ENCODE results near the gene HS3ST3A1. TPM values are rescaled to one million over a fixed set of nuclear protein-coding genes. Genes with fewer than 3 reads are reported as not detected.

HS3ST3A1 gene
- total and polyA plus RNA-seq, 2 experiments from 2014 or later, result 5.4 to 24.1 TPM

DNA sequence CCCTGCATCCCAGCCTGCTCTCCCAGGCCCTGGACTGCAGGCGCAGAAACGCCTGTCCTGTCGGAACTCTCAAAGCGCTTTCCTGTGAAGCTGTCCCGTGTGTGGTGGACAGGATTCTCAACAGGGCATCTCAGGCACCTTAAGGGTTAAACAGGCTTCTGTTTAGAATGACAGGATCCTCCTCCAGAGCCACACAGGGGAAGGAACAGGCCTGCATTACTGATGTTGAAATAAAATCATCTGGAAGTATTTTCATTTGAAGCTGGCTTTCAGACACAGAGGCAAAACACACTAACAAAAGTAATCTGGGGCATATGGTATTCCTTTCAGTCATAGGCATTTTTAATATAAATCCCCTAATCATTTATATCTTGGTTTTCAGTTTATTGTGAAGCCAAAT is 7.4 kb downstream of the HS3ST3A1 start:
- no peak overlapping the region for H3K27ac ChIP-seq (ENCODE audit: low read depth)
- ATAC-seq (peak; percentile 39; the same call in 2 of the 3 replicates), DNase-seq (ENCODE audit: low spot score) (peak; percentile 20)
- peaks cover 51% of the 10 kb centered on the region for H3K79me2 ChIP-seq (replicated peaks; ENCODE audit: insufficient read depth)
- no peaks in the 10 kb centered on the region for H3K9me3 Mint-ChIP-seq
- no peak overlapping the region for H2AFZ ChIP-seq
- H3K36me3 ChIP-seq (ENCODE audit: insufficient read depth), result no peaks in the 10 kb centered on the region
- no peaks in the 10 kb centered on the region for H3F3A ChIP-seq (replicated peaks; ENCODE audit: low read depth)
- H3K27me3 ChIP-seq (ENCODE audit: insufficient read depth), result peaks cover 5% of the 10 kb centered on the region
- H3K4me3 Mint-ChIP-seq, result no peak overlapping the region
- no peak overlapping the region for H3K4me2 ChIP-seq
- peaks cover 3% of the 10 kb centered on the region for H3K27me3 Mint-ChIP-seq (ENCODE audit: insufficient read depth, low read depth, poor library complexity)
- peaks cover 18% of the 10 kb centered on the region; the same call in 1 of the 2 replicates for H3K4me1 ChIP-seq (ENCODE audit: insufficient read depth)
- no peaks in the 10 kb centered on the region for H4K20me1 ChIP-seq (replicated peaks; ENCODE audit: insufficient read depth)
- TF ChIP-seq CREB1 (CRISPR knock-in tag; IDR thresholded peaks at IDR 0.05; ENCODE audit: low read depth), result no peak
- TF ChIP-seq, protein P1, sequence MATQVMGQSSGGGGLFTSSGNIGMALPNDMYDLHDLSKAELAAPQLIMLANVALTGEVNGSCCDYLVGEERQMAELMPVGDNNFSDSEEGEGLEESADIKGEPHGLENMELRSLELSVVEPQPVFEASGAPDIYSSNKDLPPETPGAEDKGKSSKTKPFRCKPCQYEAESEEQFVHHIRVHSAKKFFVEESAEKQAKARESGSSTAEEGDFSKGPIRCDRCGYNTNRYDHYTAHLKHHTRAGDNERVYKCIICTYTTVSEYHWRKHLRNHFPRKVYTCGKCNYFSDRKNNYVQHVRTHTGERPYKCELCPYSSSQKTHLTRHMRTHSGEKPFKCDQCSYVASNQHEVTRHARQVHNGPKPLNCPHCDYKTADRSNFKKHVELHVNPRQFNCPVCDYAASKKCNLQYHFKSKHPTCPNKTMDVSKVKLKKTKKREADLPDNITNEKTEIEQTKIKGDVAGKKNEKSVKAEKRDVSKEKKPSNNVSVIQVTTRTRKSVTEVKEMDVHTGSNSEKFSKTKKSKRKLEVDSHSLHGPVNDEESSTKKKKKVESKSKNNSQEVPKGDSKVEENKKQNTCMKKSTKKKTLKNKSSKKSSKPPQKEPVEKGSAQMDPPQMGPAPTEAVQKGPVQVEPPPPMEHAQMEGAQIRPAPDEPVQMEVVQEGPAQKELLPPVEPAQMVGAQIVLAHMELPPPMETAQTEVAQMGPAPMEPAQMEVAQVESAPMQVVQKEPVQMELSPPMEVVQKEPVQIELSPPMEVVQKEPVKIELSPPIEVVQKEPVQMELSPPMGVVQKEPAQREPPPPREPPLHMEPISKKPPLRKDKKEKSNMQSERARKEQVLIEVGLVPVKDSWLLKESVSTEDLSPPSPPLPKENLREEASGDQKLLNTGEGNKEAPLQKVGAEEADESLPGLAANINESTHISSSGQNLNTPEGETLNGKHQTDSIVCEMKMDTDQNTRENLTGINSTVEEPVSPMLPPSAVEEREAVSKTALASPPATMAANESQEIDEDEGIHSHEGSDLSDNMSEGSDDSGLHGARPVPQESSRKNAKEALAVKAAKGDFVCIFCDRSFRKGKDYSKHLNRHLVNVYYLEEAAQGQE (IDR thresholded peaks at IDR 0.05; ENCODE audit: unreplicated experiment), result no peak
- TF ChIP-seq POLR2AphosphoS5 (IDR thresholded peaks at IDR 0.05; ENCODE audit: low read depth), result no peak
- TF ChIP-seq NANOG (IDR thresholded peaks at IDR 0.05; ENCODE audit: borderline replicate concordance), result no peak
- H3K4me1 Mint-ChIP-seq, result peaks cover 36% of the 10 kb centered on the region
- H3K36me3 Mint-ChIP-seq (ENCODE audit: low read depth), result no peaks in the 10 kb centered on the region
- no peaks in the 10 kb centered on the region for H3K9me2 ChIP-seq (ENCODE audit: insufficient read depth)
- peak overlapping the region; percentile 87 for H3K27ac Mint-ChIP-seq
- H3K4me3 ChIP-seq, result no peak overlapping the region

DNA sequence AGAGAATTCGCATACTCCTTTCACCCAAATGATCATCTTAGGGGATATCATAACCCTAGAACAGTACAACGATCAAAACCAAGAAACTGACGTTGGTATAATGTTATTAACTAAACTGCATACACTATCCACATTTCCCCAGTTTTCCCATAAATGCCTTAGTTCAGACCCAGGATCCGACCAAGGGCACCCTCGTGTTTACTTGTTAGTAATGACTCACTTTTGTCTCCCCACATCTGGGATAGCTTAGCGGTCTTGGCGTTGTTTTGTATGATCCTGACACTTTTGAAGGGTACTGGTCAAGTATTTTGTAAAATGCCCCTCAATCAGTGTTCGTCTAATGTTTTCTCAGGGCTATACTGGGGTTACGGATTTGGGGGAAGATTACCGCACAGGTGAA is 8.0 kb downstream of the HS3ST3A1 start:
- no peak overlapping the region for H3K27ac ChIP-seq (ENCODE audit: low read depth)
- Mint-ChIP-seq H3K4me1 (peaks cover 35% of the 10 kb centered on the region), H3K36me3 (ENCODE audit: low read depth) (no peaks in the 10 kb centered on the region), H3K9me3 (no peaks in the 10 kb centered on the region), H3K27ac (peak overlapping the region; percentile 49; the same call in 1 of the 2 replicates), H3K27me3 (ENCODE audit: insufficient read depth, low read depth, poor library complexity) (peaks cover 2% of the 10 kb centered on the region), H3K4me3 (no peak overlapping the region)
- no peaks in the 10 kb centered on the region for H3F3A ChIP-seq (replicated peaks; ENCODE audit: low read depth)
- H3K9me2 ChIP-seq (ENCODE audit: insufficient read depth), result no peaks in the 10 kb centered on the region
- no peak overlapping the region for H3K4me3 ChIP-seq
- H3K79me2 ChIP-seq (replicated peaks; ENCODE audit: insufficient read depth), result peaks cover 50% of the 10 kb centered on the region
- no peaks in the 10 kb centered on the region for H3K27me3 ChIP-seq (ENCODE audit: insufficient read depth)
- H4K20me1 ChIP-seq (replicated peaks; ENCODE audit: insufficient read depth), result no peaks in the 10 kb centered on the region
- H3K4me1 ChIP-seq (ENCODE audit: insufficient read depth), result peaks cover 12% of the 10 kb centered on the region; the same call in 1 of the 2 replicates
- H3K4me2 ChIP-seq, result no peak overlapping the region
- H2AFZ ChIP-seq, result no peak overlapping the region
- no peak for ATAC-seq
- no peaks in the 10 kb centered on the region for H3K36me3 ChIP-seq (ENCODE audit: insufficient read depth)
- DNase-seq (ENCODE audit: low spot score), result no peak
- TF ChIP-seq JUNB (IDR thresholded peaks at IDR 0.05; ENCODE audit: unreplicated experiment) (no peak), CREB1 (CRISPR knock-in tag; IDR thresholded peaks at IDR 0.05; ENCODE audit: low read depth) (no peak), ZNF114 (CRISPR knock-in tag; IDR thresholded peaks at IDR 0.05) (no peak), POLR2AphosphoS5 (IDR thresholded peaks at IDR 0.05; ENCODE audit: low read depth) (no peak), EZH2 (IDR thresholded peaks at IDR 0.05; ENCODE audit: low read depth, unreplicated experiment) (no peak), STAT1 (IDR thresholded peaks at IDR 0.05; ENCODE audit: unreplicated experiment) (no peak)
- TF ChIP-seq, protein P2, sequence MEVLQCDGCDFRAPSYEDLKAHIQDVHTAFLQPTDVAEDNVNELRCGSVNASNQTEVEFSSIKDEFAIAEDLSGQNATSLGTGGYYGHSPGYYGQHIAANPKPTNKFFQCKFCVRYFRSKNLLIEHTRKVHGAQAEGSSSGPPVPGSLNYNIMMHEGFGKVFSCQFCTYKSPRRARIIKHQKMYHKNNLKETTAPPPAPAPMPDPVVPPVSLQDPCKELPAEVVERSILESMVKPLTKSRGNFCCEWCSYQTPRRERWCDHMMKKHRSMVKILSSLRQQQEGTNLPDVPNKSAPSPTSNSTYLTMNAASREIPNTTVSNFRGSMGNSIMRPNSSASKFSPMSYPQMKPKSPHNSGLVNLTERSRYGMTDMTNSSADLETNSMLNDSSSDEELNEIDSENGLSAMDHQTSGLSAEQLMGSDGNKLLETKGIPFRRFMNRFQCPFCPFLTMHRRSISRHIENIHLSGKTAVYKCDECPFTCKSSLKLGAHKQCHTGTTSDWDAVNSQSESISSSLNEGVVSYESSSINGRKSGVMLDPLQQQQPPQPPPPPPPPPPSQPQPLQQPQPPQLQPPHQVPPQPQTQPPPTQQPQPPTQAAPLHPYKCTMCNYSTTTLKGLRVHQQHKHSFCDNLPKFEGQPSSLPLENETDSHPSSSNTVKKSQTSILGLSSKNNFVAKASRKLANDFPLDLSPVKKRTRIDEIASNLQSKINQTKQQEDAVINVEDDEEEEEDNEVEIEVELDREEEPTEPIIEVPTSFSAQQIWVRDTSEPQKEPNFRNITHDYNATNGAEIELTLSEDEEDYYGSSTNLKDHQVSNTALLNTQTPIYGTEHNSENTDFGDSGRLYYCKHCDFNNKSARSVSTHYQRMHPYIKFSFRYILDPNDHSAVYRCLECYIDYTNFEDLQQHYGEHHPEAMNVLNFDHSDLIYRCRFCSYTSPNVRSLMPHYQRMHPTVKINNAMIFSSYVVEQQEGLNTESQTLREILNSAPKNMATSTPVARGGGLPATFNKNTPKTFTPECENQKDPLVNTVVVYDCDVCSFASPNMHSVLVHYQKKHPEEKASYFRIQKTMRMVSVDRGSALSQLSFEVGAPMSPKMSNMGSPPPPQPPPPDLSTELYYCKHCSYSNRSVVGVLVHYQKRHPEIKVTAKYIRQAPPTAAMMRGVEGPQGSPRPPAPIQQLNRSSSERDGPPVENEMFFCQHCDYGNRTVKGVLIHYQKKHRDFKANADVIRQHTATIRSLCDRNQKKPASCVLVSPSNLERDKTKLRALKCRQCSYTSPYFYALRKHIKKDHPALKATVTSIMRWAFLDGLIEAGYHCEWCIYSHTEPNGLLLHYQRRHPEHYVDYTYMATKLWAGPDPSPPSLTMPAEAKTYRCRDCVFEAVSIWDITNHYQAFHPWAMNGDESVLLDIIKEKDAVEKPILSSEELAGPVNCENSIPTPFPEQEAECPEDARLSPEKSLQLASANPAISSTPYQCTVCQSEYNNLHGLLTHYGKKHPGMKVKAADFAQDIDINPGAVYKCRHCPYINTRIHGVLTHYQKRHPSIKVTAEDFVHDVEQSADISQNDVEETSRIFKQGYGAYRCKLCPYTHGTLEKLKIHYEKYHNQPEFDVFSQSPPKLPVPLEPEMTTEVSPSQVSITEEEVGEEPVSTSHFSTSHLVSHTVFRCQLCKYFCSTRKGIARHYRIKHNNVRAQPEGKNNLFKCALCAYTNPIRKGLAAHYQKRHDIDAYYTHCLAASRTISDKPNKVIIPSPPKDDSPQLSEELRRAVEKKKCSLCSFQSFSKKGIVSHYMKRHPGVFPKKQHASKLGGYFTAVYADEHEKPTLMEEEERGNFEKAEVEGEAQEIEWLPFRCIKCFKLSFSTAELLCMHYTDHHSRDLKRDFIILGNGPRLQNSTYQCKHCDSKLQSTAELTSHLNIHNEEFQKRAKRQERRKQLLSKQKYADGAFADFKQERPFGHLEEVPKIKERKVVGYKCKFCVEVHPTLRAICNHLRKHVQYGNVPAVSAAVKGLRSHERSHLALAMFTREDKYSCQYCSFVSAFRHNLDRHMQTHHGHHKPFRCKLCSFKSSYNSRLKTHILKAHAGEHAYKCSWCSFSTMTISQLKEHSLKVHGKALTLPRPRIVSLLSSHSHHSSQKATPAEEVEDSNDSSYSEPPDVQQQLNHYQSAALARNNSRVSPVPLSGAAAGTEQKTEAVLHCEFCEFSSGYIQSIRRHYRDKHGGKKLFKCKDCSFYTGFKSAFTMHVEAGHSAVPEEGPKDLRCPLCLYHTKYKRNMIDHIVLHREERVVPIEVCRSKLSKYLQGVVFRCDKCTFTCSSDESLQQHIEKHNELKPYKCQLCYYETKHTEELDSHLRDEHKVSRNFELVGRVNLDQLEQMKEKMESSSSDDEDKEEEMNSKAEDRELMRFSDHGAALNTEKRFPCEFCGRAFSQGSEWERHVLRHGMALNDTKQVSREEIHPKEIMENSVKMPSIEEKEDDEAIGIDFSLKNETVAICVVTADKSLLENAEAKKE (CRISPR knock-in tag; IDR thresholded peaks at IDR 0.05), result no peak
- TF ChIP-seq, protein P3, sequence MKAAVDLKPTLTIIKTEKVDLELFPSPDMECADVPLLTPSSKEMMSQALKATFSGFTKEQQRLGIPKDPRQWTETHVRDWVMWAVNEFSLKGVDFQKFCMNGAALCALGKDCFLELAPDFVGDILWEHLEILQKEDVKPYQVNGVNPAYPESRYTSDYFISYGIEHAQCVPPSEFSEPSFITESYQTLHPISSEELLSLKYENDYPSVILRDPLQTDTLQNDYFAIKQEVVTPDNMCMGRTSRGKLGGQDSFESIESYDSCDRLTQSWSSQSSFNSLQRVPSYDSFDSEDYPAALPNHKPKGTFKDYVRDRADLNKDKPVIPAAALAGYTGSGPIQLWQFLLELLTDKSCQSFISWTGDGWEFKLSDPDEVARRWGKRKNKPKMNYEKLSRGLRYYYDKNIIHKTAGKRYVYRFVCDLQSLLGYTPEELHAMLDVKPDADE (IDR thresholded peaks at IDR 0.05), result no peak
